ENCODE results near the gene GPATCH8.
"Not testable (repeated sequence)": the region's sequence is repeated elsewhere in the genome, so short reads cannot be mapped to it uniquely, and the experiment has no call there.

GPATCH8 gene

GRCh38 chr17:44503147-44504029, at the start of gene GPATCH8:
TSS of gene GPATCH8 (minus strand) at chr17:44503406. CDS start at chr17:44503370, 36 bp downstream.
- peak; percentile 54 to 97 (median 90) for DNase-seq

GRCh38 chr17:44552361-44552760, 49.2 kb upstream of the GPATCH8 start:
- DNase-seq: no peak

- no peak for DNase-seq
Observed at GRCh38 chr17:44549686-44550085, 46.5 kb upstream of the GPATCH8 start.

GRCh38 chr17:44548376-44549230, 45.4 kb upstream of the GPATCH8 start:
- DNase-seq: no peak

GRCh38 chr17:44547625-44548267, 44.5 kb upstream of the GPATCH8 start:
- peak in 8 of 51 donors; percentile 7 to 27 (median 12) for DNase-seq

- no peak for DNase-seq
Observed at GRCh38 chr17:44546671-44547606, 43.7 kb upstream of the GPATCH8 start.

- DNase-seq: no peak
Observed at GRCh38 chr17:44543905-44544523, 40.8 kb upstream of the GPATCH8 start.

GRCh38 chr17:44543213-44543904, 40.2 kb upstream of the GPATCH8 start:
- no peak for DNase-seq

GRCh38 chr17:44541884-44542581, 38.8 kb upstream of the GPATCH8 start:
- DNase-seq: no peak

- no peak for DNase-seq
Observed at GRCh38 chr17:44540246-44541084, 37.3 kb upstream of the GPATCH8 start.

- peak in 1 of 51 donors; percentile 21 for DNase-seq
Observed at GRCh38 chr17:44539673-44540072, 36.5 kb upstream of the GPATCH8 start.

GRCh38 chr17:44537922-44538321, 34.7 kb upstream of the GPATCH8 start:
- DNase-seq: not testable (repeated sequence)

- peak in 3 of 51 donors; percentile 7 to 23 (median 8) for DNase-seq
Observed at GRCh38 chr17:44536090-44536953, 33.1 kb upstream of the GPATCH8 start.

GRCh38 chr17:44533533-44534246, 30.5 kb upstream of the GPATCH8 start:
- peak in 50 of 51 donors; percentile 10 to 86 (median 62) for DNase-seq

GRCh38 chr17:44530896-44531418, 27.8 kb upstream of the GPATCH8 start:
- DNase-seq: no peak

GRCh38 chr17:44529864-44530263, 26.7 kb upstream of the GPATCH8 start:
- no peak for DNase-seq
